SK-N-DZ (cell line): ENCODE measurements around the gene FAM171A2.

ENCODE experiments used
- DNase-seq: peaks from one replicate; pipeline ENCODE4 v3.0.0-alpha.2; 2015; ENCODE audit warnings: low spot score

FAM171A2 gene

GRCh38 chr17:44323359-44324091 is 40.1 kb downstream of the FAM171A2 start:
- no peak for DNase-seq

- no peak for DNase-seq
Observed at GRCh38 chr17:44322236-44322895, 41.3 kb downstream of the FAM171A2 start.

DNA sequence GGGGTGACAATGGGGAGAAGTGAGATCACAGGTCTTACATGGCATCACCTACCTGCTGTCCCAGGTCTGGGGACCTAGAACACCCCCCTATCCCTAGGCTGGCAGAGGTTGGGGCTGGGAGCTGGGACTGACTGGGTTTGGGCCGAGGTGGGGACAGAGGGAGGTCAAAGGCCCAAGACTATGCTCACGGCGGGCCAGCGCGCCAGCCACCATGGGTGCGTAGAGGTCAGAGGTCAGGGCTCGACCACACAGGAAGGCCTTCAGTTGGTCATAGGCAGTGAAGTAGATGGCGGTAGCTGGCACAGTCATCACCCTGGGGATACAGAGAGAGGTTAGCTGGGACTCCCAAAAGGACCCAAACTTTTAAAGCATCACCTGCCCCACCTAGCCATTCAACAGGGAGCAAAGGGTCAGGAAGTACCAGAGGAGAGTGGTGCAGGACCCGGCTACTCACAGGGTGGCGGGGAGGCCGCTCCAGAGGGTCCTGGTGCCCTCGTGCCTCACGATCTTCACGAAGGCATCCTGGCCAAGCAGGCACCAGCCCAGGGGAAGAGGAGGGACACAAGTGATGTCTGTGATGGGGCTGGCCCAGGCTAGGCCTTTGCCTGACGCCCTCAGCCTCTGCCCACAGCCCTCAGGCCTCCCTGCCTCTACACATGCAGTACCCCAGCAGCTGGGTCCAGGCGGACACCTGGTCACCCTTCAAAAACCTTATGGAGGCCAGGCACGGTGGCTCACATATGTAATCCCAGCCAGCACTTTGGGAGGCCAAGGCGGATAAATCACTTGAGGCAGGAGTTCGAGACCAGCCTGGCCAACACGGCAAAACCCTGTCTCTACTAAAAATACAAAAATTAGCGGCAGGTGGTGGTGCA is 42.2 kb downstream of the FAM171A2 start:
- no peak for DNase-seq

DNA sequence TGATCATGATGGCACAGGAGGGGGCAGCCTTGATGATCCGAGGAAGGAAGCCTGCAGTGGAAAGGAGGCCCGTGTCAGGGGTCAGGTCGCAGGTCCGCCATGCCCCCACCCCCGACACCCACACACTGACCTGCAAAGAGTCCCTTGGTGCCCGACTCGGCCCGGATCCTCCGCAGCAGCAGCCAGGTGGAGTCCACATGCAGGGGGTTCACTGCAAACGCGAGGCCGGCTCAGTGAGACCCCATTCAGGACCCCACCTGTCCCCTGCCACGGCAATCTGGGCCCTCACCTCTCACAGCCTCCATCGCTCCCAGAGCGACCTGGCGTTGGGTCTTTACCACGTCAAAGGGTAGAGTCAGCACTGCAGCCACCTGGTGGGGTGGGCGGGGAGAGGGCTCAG is 43.6 kb downstream of the FAM171A2 start:
- no peak for DNase-seq

- DNase-seq = no peak
Observed at GRCh38 chr17:44318077-44318892, 45.4 kb downstream of the FAM171A2 start.

GRCh38 chr17:44317545-44317944 is 46.1 kb downstream of the FAM171A2 start:
- no peak for DNase-seq

DNA sequence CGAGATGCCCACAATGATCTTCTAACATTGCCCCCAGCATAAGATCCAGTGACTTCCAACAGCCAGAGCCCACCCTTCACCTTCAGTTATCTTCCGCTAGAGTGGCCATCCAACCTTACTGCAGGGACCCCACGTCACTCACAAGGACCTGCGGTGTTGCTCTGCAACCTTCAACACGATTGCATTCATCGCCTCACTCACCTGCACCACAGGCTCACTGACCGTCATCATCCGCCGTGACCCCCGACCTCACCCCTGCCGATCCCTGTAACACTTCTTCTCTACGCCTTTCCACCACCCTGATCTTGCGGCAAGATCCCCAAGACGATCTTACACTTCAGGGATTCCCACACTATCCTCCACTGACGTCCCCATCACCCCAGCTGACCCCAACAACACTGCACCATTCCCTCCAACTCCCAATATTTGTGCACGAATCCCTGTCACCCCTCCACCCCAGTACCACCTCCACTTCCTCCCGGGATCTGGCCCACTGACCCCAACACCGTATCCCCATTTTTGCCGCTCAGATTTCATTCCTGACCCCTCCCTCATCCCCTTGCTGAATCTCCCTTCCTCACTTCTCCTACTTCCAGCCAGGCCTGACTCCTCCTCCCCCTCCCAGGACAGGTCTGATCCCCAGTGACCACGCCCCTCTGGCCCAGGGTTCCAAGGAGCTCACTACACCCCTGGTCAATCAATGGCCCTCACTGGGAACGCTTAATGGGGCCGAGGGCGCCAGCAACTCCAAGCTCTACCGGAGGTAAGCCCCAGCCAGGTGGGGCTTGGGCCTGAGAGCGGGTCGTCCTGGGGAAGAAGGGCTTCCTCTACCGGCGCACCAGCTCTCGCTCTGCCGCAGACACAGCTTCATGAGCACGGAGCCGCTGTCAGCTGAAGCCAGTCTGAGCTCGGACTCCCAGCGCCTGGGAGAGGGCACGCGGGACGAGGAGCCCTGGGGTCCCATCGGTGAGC is 47.6 kb downstream of the FAM171A2 start:
- no peak for DNase-seq

- DNase-seq = no peak
Observed at GRCh38 chr17:44314869-44315661, 48.6 kb downstream of the FAM171A2 start.

- DNase-seq = no peak
Observed at GRCh38 chr17:44314524-44314868, 49.2 kb downstream of the FAM171A2 start.

- DNase-seq = no peak
Observed at GRCh38 chr17:44314031-44314430, 49.6 kb downstream of the FAM171A2 start.

- no peak for DNase-seq
Observed at GRCh38 chr17:44312396-44313104, 51.1 kb downstream of the FAM171A2 start.

GRCh38 chr17:44311562-44312181 is 52.0 kb downstream of the FAM171A2 start:
- DNase-seq = no peak

DNA sequence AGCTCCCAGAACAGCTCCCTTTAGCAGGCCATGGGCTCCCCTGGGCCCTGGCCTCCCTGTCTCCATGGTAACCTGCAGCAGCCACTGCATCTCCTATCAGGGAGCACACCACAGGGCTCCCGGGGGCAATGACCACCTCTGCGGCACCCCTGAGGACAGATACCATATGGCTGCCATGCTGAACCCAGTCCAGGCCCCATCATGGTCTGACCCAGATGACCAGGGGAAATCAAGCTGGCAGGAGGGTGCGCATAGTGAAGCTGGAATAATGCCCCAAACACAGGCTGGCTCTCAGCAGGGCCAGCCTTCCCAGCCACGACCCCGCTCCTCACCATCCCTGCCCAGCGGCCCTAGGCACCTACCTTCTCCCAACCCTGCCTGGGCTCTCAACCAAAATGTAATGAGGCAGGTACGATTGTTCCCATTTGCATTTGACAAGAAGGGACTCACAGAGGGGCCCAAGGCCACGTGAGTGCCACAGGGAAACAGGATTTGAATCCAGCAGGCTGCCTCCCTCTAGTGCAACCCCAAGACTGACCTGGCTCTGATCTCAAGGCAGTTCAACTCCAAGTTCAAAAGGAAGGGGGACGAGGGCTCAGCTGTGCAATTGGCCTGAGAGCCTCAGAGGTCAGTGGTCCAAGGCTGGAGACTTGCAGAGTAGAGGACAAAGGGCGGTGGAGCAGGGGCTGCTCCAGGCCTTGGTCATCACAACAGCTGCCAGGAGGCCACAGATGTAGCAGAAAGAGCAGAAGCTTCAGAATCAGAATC is 52.9 kb downstream of the FAM171A2 start:
- DNase-seq = peak; percentile 61

DNA sequence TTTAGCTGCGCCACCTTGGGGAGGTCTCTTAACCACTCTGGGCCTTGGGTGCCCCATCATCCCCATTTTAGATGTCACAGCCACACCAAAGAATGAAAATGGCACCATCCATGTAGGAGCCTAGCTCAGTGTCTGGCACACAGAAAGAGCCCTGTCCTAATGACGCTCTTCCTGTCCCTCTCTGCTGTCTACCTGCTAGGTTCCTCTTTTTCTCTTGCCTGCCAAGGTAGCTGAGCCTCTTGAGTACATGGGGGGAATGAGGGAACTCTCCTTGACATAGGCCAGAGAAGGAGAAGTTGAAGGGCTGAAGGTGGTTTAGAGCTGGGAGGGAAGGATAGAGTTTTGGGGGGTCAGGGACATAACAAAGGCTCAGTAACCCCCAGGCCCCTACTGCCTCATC is 53.5 kb downstream of the FAM171A2 start:
- no peak for DNase-seq

- DNase-seq = no peak
Observed at GRCh38 chr17:44309472-44309871, 54.2 kb downstream of the FAM171A2 start.

- DNase-seq = no peak
Observed at GRCh38 chr17:44308865-44309264, 54.8 kb downstream of the FAM171A2 start.

DNA sequence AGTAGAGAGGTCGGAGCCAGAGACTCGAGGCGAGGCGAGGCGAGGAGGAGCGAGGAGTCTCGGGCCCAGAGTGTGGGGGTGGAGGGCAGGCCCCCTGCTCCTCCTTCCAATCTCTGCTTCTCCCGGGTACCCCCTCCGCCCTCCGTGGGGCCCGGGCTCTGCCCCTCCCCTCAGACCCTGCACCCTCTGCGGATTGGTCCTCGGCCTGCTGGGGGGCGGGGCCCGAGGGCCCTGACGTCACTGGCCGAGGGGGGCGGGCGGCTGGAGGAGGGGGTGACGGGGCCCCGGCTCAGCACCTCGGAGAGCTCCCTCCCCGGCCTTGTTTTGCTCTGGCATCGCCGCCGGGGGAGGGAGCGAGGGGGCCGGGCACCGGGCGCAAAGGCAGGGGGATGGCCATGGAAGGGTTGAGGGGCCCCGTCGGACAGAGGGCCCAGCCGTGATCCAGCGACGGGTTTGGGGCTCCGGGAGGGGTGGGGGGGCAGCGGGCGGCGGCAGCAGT is 55.3 kb downstream of the FAM171A2 start, which contains the start of gene RUNDC3A:
Gene RUNDC3A, plus strand, starts transcription at position 282 of the 499 bp plus-strand sequence. CDS start 232 bp downstream, outside the sequence.
- DNase-seq = peak; percentile 96
